Activated CD4-positive, alpha-beta T cell treated with anti-CD3 and anti-CD28 coated beads for 36 hours (primary cell): ENCODE data around the gene CFAP97D1. TPM values are rescaled to one million over a fixed set of nuclear protein-coding genes. Genes with fewer than 3 reads are reported as not detected.

Source experiments
- ATAC-seq: fragments of 200-7000 bp; cut with Tn5 transposase; one replicate; pipeline ENCODE4 v1.10.0; 2021; ENCODE audit warnings: mild to moderate bottlenecking, moderate library complexity
- CTCF ChIA-PET: fragments of 350-600 bp; sonication (Branson Sonifier 250); formaldehyde crosslinking; loops from one replicate; lab custom pipeline; 2021; ENCODE audit warnings: antibody characterized with exemption; lab: Charles Lee
- POLR2A ChIA-PET: fragments of 350-600 bp; sonication (Branson Sonifier 250); formaldehyde crosslinking; loops from one replicate; lab custom pipeline; 2021; ENCODE audit warnings: antibody characterized with exemption, inconsistent platforms; lab: Charles Lee
- DNase-seq: peaks from one replicate; pipeline ENCODE4 v3.0.0-alpha.2; 2020
- H3K27ac Mint-ChIP-seq: one replicate; pipeline ENCODE4 v1.8.0; 2021; ENCODE audit warnings: mixed read lengths
- H3K27me3 Mint-ChIP-seq: one replicate; pipeline ENCODE4 v1.8.0; 2021; ENCODE audit warnings: mixed read lengths
- H3K36me3 Mint-ChIP-seq: one replicate; pipeline ENCODE4 v1.8.0; 2021; ENCODE audit warnings: low read depth, mixed read lengths
- H3K4me1 Mint-ChIP-seq: one replicate; pipeline ENCODE4 v1.8.0; 2021; ENCODE audit warnings: mixed read lengths
- H3K4me3 Mint-ChIP-seq: one replicate; pipeline ENCODE4 v1.8.0; 2021; ENCODE audit warnings: mild to moderate bottlenecking, moderate library complexity, mixed read lengths
- H3K9me3 Mint-ChIP-seq: one replicate; pipeline ENCODE4 v1.8.0; 2021; ENCODE audit warnings: low read depth, mixed read lengths
- intact Hi-C, 2 experiments: fragments of 100-400 bp; cut with DNase I in 1 of 2; cut with micrococcal nuclease in 1 of 2; formaldehyde crosslinking; loops; one replicate each; pipeline versions ENCODE4 v1.14.2 to v1.15.1; 2022 to 2024; cut with DNase I, micrococcal nuclease
- total RNA-seq, 2 experiments: library from RNA; stranded (reverse); gene quantifications; one replicate each; pipeline ENCODE4 v1.2.3, GENCODE V29; 2021

Gene CFAP97D1
- not detected for total RNA-seq

DNA sequence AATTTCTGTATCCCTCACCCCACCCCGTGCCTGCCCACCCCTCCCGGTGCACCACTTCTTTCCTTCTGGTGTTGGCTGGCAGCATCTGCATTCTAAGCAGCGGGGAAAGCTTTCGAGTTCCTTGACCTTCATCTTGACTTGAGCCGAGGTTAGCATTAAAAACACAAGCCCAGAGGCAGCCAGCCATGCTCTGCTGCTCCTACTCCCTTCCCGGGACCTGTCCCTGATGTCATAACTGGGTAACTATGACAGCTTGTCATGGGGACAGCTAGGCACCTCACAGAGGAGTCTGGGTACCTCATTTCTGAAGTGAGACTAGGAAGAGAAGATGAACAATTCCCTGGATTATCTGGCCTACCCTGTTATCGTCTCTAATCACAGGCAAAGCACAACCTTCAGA lies at the start of gene CFAP97D1:
TSS of gene CFAP97D1 (plus strand) at position 301 of the 400 bp plus-strand sequence. CDS start at position 329, 28 bp downstream.
- Mint-ChIP-seq H3K4me3 (peak within 1 kb of the TSS; percentile 77), H3K4me1 (peaks cover 12% of the 10 kb centered on the region), H3K9me3 (no peaks in the 10 kb centered on the region), H3K27ac (no peak within 1 kb of the TSS), H3K27me3 (peaks cover 31% of the 10 kb centered on the region), H3K36me3 (no peaks in the 10 kb centered on the region)
- intact Hi-C loops: loop anchor here in 1 of 2 experiments (5.0 kb wide), 1 partner anchor 52 kb away; the partner anchor contains the start of gene MPP3
- POLR2A ChIA-PET: no interaction called here
- CTCF ChIA-PET: interaction anchor here (0.7 to 1.4 kb wide), 3 partner anchors 13 to 149 kb away, joined by 4 to 5 read pairs (median 5); no protein-coding TSS in a partner anchor
- ATAC-seq (no peak), DNase-seq (no peak)

DNA sequence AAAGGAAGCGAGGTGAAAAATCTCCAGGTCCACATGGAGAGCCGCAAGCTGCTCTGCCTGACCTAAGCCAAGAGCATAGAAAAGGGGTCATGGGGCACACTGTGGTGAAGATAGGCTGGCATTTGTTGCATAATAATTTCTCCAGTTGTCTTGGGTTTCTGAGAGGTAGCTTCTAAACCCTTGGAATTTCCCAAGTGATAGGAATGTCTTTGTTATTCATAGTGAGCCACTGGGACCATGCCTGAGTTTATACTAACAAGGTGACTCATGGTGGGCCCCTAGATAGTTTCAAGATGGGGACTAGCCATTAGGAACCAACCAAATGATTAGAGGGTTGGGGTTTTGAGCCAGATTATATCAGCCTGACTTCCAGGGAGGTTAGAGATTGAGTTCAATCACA lies 47.3 kb upstream of the CFAP97D1 start:
- no peak for ATAC-seq
- H3K36me3 Mint-ChIP-seq: no peaks in the 10 kb centered on the region
- H3K27me3 Mint-ChIP-seq: peaks cover 9% of the 10 kb centered on the region
- POLR2A ChIA-PET: no interaction called here
- no peaks in the 10 kb centered on the region for H3K4me1 Mint-ChIP-seq
- H3K9me3 Mint-ChIP-seq: peaks cover 1% of the 10 kb centered on the region
- no peak for DNase-seq
- H3K4me3 Mint-ChIP-seq: no peak overlapping the region
- no peak overlapping the region for H3K27ac Mint-ChIP-seq
- CTCF ChIA-PET: interaction anchor here (0.8 to 1.8 kb wide), 2 partner anchors 8 to 27 kb away, joined by 3 to 9 read pairs; no protein-coding TSS in a partner anchor
- intact Hi-C loops: no loop called here

DNA sequence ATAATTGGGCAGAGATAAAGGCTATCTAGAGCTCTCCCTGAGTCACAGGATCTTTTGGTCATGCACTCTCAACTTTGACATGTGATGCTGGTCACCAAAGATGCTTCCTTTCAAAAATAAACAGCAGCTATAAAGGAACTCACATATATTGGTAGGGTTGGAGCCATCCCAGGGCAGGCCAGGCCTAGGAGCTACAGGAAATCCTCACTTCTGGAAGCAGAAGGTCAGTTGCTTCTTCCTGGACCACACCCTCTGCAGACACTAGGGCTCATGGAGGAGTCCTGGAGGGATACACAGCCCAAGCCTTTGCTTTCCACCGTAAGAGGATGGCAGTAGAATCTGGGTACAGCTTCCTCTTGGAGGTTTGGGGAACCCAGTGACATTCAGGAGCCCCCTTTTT lies 46.3 kb upstream of the CFAP97D1 start:
- peaks cover 1% of the 10 kb centered on the region for H3K9me3 Mint-ChIP-seq
- ATAC-seq: no peak
- H3K27ac Mint-ChIP-seq: no peak overlapping the region
- H3K4me1 Mint-ChIP-seq: no peaks in the 10 kb centered on the region
- no peak for DNase-seq
- no peaks in the 10 kb centered on the region for H3K36me3 Mint-ChIP-seq
- H3K27me3 Mint-ChIP-seq: peaks cover 9% of the 10 kb centered on the region
- CTCF ChIA-PET: interaction anchor here (0.5 to 1.8 kb wide), 4 partner anchors 26 to 346 kb away, joined by 3 to 9 read pairs (median 3); no protein-coding TSS in a partner anchor
- no peak overlapping the region for H3K4me3 Mint-ChIP-seq
- intact Hi-C loops: no loop called here
- POLR2A ChIA-PET: no interaction called here

DNA sequence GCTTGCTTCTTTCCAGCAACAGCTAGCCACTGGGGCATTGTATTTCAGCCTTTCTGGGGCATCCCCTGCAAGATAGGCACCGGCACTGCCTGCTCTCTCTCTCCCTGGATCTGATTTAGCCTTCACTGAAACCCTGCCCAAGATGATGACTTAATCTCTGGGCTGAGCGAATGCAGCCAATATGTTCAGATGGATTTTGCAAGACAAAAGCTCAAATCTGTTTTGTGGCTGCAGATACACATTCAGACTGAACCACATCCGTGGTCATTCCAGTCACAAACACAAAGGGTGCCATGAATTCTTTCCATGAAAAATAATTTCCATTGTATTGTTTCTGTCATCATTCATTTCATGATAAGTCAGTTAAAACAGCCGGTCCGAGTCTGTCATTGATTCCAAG lies 45.9 kb upstream of the CFAP97D1 start:
- ChIA-PET CTCF (interaction anchor here (0.5 to 1.8 kb wide), 3 partner anchors 26 to 168 kb away, joined by 3 to 9 read pairs (median 3); no protein-coding TSS in a partner anchor), POLR2A (no interaction called here)
- H3K36me3 Mint-ChIP-seq: no peaks in the 10 kb centered on the region
- H3K27ac Mint-ChIP-seq: no peak overlapping the region
- DNase-seq (no peak), ATAC-seq (no peak)
- H3K27me3 Mint-ChIP-seq: peaks cover 9% of the 10 kb centered on the region
- no peak overlapping the region for H3K4me3 Mint-ChIP-seq
- peaks cover 1% of the 10 kb centered on the region for H3K9me3 Mint-ChIP-seq
- no peaks in the 10 kb centered on the region for H3K4me1 Mint-ChIP-seq
- intact Hi-C loops: no loop called here

DNA sequence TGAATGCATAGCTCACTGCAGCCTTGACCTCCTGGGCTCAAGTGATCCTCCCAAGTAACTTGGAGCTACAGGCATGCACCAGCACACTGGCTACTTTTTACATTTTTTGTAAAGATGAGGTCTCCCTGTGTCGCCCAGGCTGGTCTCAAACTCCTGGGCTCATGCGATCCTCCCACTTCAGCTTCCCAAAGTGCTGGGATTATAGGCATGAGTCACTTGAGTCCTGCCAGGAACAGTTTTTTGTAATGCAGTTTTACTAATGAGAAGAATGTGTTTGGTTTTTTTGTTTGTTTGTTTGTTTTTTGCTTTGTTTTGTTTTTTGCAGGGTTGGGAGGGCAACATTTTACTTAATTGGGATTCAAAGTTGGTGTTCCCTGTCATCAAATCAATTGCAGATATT lies 43.8 kb upstream of the CFAP97D1 start:
- ATAC-seq (no peak), DNase-seq (no peak)
- H3K27ac Mint-ChIP-seq: no peak overlapping the region
- H3K4me3 Mint-ChIP-seq: no peak overlapping the region
- POLR2A ChIA-PET: no interaction called here
- peaks cover 1% of the 10 kb centered on the region for H3K9me3 Mint-ChIP-seq
- H3K36me3 Mint-ChIP-seq: no peaks in the 10 kb centered on the region
- CTCF ChIA-PET: interaction anchor here (1.0 to 1.5 kb wide), 3 partner anchors 9 to 43 kb away, joined by 3 to 4 read pairs (median 4); no protein-coding TSS in a partner anchor
- intact Hi-C loops: no loop called here
- no peaks in the 10 kb centered on the region for H3K4me1 Mint-ChIP-seq
- H3K27me3 Mint-ChIP-seq: peaks cover 16% of the 10 kb centered on the region

DNA sequence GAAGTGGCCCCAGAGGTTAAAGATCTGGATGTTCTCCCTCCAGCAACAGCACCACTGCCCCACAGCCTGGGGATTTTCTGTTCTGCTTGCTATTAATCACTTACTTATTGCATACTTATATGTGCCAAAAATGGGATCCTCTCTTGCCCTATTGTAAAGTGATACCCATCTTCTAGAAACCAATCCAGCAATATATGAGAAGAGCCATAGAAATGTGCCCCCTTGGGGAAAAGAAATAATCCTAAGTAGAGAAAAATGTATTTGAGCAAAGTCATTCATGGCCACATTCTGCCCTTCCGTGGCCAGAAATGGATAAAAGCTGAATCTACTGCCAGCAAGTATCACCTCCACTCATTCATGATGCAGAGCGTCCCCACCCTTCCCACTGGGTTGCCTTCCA lies 42.5 kb upstream of the CFAP97D1 start:
- intact Hi-C loops: no loop called here
- Mint-ChIP-seq H3K27me3 (peaks cover 17% of the 10 kb centered on the region), H3K4me1 (no peaks in the 10 kb centered on the region), H3K4me3 (no peak overlapping the region), H3K27ac (no peak overlapping the region), H3K36me3 (no peaks in the 10 kb centered on the region), H3K9me3 (peaks cover 1% of the 10 kb centered on the region)
- ATAC-seq (no peak), DNase-seq (no peak)
- ChIA-PET POLR2A (no interaction called here), CTCF (interaction anchor here (0.7 to 1.9 kb wide), 5 partner anchors 12 to 58 kb away, joined by 3 to 10 read pairs (median 3); no protein-coding TSS in a partner anchor)

DNA sequence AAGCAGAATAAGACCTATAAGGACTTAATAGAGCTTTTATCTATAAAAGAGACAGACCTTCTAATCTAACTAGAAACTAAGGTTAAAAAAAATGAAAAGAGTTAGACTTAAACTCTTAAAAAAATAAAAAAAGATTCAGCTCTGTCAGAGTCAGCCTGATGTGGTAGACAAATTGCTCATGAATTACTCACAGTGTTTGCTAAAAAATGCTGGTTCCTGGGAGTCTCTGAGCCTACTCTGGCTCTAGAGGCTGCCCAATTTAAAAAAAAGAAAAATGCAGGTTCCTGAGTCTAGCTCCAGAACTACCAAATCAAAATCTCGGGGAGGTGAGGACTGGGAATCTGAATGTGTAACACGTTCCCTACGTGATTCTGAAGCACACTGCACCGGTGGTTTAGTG lies 39.7 kb upstream of the CFAP97D1 start:
- DNase-seq: no peak
- ATAC-seq: no peak
- ChIA-PET CTCF (interaction anchor here (0.6 to 1.4 kb wide), 5 partner anchors 8 to 312 kb away, joined by 3 to 6 read pairs (median 3); no protein-coding TSS in a partner anchor), POLR2A (no interaction called here)
- no peaks in the 10 kb centered on the region for H3K9me3 Mint-ChIP-seq
- intact Hi-C loops: no loop called here
- H3K36me3 Mint-ChIP-seq: no peaks in the 10 kb centered on the region
- H3K27me3 Mint-ChIP-seq: peaks cover 24% of the 10 kb centered on the region
- H3K27ac Mint-ChIP-seq: no peak overlapping the region
- no peak overlapping the region for H3K4me3 Mint-ChIP-seq
- no peaks in the 10 kb centered on the region for H3K4me1 Mint-ChIP-seq

DNA sequence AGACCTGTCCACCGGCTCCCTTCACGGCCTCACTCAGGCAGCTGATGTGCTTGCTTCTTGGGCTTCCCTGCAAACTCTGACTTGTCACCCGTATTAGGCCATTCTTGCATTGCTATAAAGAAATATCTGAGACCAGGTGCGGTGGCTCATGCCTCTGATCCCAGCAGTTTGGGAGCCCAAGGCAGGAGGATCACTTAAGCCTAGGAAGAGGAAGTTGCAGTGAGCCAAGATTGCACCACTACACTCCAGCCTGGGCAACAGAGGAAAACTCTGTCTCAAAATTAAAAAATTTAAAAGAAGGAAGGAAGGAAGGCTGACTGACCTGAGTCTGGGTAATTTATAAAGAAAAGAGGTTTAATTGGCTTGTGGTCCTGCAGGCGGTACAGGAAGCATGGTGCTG lies 38.6 kb upstream of the CFAP97D1 start:
- POLR2A ChIA-PET: interaction anchor here (0.5 kb wide), 1 partner anchor 113 kb away, joined by 3 read pairs; no protein-coding TSS in a partner anchor
- no peak for ATAC-seq
- CTCF ChIA-PET: interaction anchor here (1.3 kb wide), 1 partner anchor 28 kb away, joined by 3 read pairs; no protein-coding TSS in a partner anchor
- intact Hi-C loops: no loop called here
- no peak for DNase-seq
- H3K4me3 Mint-ChIP-seq: no peak overlapping the region
- peaks cover 29% of the 10 kb centered on the region for H3K27me3 Mint-ChIP-seq
- no peaks in the 10 kb centered on the region for H3K4me1 Mint-ChIP-seq
- no peak overlapping the region for H3K27ac Mint-ChIP-seq
- no peaks in the 10 kb centered on the region for H3K9me3 Mint-ChIP-seq
- no peaks in the 10 kb centered on the region for H3K36me3 Mint-ChIP-seq

DNA sequence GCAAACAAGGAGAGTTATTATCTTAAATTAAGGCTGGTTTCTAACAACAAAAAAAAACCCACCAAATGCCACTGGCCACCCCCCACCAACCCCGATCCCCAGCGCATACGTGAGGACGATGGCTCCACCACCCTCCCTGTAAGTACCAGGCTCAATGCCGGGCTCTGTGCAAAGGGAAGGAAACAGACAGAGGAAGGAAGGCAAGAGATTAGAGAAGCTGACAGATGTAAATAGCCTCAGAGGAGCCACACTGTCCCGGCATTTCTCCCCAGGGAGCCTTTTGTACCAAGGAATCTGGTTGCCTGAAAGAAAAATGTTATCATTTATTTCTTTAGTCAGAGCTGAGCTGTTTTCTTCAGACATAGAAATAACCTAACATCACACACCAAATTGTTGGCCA lies 34.7 kb upstream of the CFAP97D1 start:
- intact Hi-C loops: no loop called here
- ATAC-seq: no peak
- Mint-ChIP-seq H3K4me3 (no peak overlapping the region), H3K27me3 (peaks cover 37% of the 10 kb centered on the region), H3K27ac (no peak overlapping the region), H3K4me1 (no peaks in the 10 kb centered on the region), H3K36me3 (no peaks in the 10 kb centered on the region), H3K9me3 (no peaks in the 10 kb centered on the region)
- POLR2A ChIA-PET: no interaction called here
- CTCF ChIA-PET: interaction anchor here (0.9 to 2.8 kb wide), 3 partner anchors 10 to 21 kb away, joined by 3 to 13 read pairs (median 4); no protein-coding TSS in a partner anchor
- no peak for DNase-seq

DNA sequence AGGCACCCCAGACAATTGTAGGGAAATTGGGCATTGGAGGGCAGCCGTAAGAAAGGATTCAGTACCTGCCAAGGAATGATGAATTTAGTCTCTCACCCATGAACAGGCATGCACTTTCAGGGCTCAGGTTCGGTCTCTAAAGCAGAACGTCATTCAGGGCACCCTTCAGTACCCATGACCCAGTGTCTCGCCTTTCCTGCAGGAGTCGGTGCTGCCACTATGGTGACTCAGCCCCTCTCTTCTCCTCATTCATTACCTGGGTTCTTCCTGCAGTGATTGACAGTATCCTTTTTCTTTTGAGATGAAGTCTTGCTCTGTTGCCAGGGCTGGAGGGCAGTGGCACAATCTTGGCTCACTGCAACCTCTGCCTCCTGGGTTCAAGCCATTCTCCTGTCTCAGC lies 30.1 kb upstream of the CFAP97D1 start:
- DNase-seq: no peak
- CTCF ChIA-PET: interaction anchor here (1.0 to 2.9 kb wide), 6 partner anchors 11 to 59 kb away, joined by 3 to 14 read pairs (median 6); no protein-coding TSS in a partner anchor
- H3K27me3 Mint-ChIP-seq: peaks cover 35% of the 10 kb centered on the region

DNA sequence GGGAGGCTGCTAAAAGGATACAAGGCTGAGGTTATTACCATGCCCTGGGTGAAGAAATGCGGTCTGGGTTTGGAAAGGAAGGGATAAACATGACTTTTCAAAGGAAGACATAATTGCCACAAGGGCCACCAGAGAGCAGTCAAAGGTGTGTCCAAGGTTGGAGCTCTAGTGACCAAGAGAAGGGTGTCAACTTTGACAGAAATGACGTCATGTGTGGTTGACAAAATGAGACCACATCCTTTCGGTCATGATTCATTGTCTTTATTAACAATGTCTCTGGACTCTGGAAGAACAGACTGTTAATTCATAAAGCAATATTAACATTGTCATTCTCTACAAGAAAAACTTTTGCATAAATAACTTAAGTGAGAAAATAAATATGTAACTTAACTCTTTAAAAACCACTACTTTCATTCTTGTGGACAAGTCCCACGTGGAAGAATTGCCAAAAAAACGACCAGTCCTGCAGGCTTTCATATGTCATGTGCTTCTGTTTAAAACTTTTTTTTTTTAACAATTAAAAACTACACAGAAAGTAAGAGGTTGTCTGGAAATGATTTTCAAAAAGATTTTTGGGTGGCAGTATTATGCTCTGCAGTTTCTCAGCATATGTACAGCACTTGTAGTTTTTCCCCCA lies 26.6 kb upstream of the CFAP97D1 start:
- no peak for DNase-seq
- POLR2A ChIA-PET: no interaction called here
- peaks cover 35% of the 10 kb centered on the region for H3K27me3 Mint-ChIP-seq

More for the DNA sequence above, 30.1 kb upstream of the CFAP97D1 start:
- Mint-ChIP-seq H3K36me3 (no peaks in the 10 kb centered on the region), H3K27ac (no peak overlapping the region), H3K4me1 (no peaks in the 10 kb centered on the region), H3K9me3 (no peaks in the 10 kb centered on the region), H3K4me3 (no peak overlapping the region)
- intact Hi-C loops: no loop called here
- POLR2A ChIA-PET: no interaction called here
- no peak for ATAC-seq

More for the DNA sequence above, 26.6 kb upstream of the CFAP97D1 start:
- Mint-ChIP-seq H3K9me3 (no peaks in the 10 kb centered on the region), H3K4me1 (no peaks in the 10 kb centered on the region), H3K4me3 (no peak overlapping the region), H3K36me3 (no peaks in the 10 kb centered on the region), H3K27ac (no peak overlapping the region)
- CTCF ChIA-PET: interaction anchor here (0.6 to 19.2 kb wide), 4 partner anchors 12 to 92 kb away, joined by 3 to 473 read pairs (median 3); no protein-coding TSS in a partner anchor
- no peak for ATAC-seq
- intact Hi-C loops: no loop called here
